ENCODE results near the gene GARIN5B. TPM values are rescaled to one million over a fixed set of nuclear protein-coding genes. Genes with fewer than 3 reads are reported as not detected.
A peak's percentile ranks its signal among the peaks of the same experiment; 100 is the strongest.

GARIN5B gene
- total and polyA plus RNA-seq, 12 donors, result not detected

GRCh38 chr19:55383279-55384130 is 20.4 kb upstream of the GARIN5B start:
- intact Hi-C loops (cut with DNase I), result loop anchor here in 1 of 2 donors (5.0 kb wide), 1 partner anchor 81 kb away; no protein-coding TSS in a partner anchor
- DNase-seq, result peak; percentile 49 to 84 (median 71)
- peaks cover 30 to 33% of the 10 kb centered on the region in 2 donors for H3K4me1 ChIP-seq (replicated peaks in 1 of 2)
- peak overlapping the region in 1 of 4 donors; percentile 85 for H3K4me3 ChIP-seq
- 4 to 21% (median 6%) methylated on average over 13 to 88 of the region's 88 CpGs for whole genome bisulfite sequencing, 4 donors
- no peaks in the 10 kb centered on the region for H3K9me3 ChIP-seq (replicated peaks in 1 of 3)
- H3K27me3 ChIP-seq, result no peaks in the 10 kb centered on the region
- peak in 2 of 6 experiments; percentile 20 to 38 for TF ChIP-seq CTCF (IDR thresholded peaks at IDR 0.05)
- TF ChIP-seq POLR2A (IDR thresholded peaks at IDR 0.05), result peak; percentile 45 to 67
- H3K27ac ChIP-seq, result peak overlapping the region in 3 of 5 donors; percentile 87 to 96 (median 95)
- peaks cover 0 to 16% of the 10 kb centered on the region in 2 donors for H3K36me3 ChIP-seq (replicated peaks in 1 of 2)

GRCh38 chr19:55382522-55383054 is 19.5 kb upstream of the GARIN5B start:
- DNase-seq, result no peak
- H3K36me3 ChIP-seq (replicated peaks in 1 of 2), result peaks cover 0 to 7% of the 10 kb centered on the region in 2 donors
- no peaks in the 10 kb centered on the region for H3K9me3 ChIP-seq (replicated peaks in 1 of 3)

GRCh38 chr19:55382013-55382412 is 19.0 kb upstream of the GARIN5B start:
- H3K27ac ChIP-seq, result no peak overlapping the region
- TF ChIP-seq CTCF (IDR thresholded peaks at IDR 0.05) (no peak), POLR2A (IDR thresholded peaks at IDR 0.05) (no peak)
- intact Hi-C loops (cut with DNase I), result loop anchor here in 1 of 2 donors (5.0 kb wide), 1 partner anchor 80 kb away; no protein-coding TSS in a partner anchor
- WGBS, 4 donors, result 96 to 99% (median 97%) methylated on average over 5 of the region's 5 CpGs
- peaks cover 0 to 1% of the 10 kb centered on the region in 2 donors for H3K36me3 ChIP-seq (replicated peaks in 1 of 2)
- H3K4me3 ChIP-seq, result no peak overlapping the region
- H3K4me1 ChIP-seq (replicated peaks in 1 of 2), result peaks cover 18 to 19% of the 10 kb centered on the region in 2 donors
- H3K27me3 ChIP-seq, result no peaks in the 10 kb centered on the region
- no peaks in the 10 kb centered on the region for H3K9me3 ChIP-seq (replicated peaks in 1 of 3)
- no peak for DNase-seq

More at GRCh38 chr19:55382522-55383054, 19.5 kb upstream of the GARIN5B start:
- intact Hi-C loops (cut with DNase I), result loop anchor here in 1 of 2 donors (5.0 kb wide), 1 partner anchor 80 kb away; no protein-coding TSS in a partner anchor
- H3K4me3 ChIP-seq, result no peak overlapping the region
- no peaks in the 10 kb centered on the region for H3K27me3 ChIP-seq
- 98 to 100% (median 100%) methylated on average over 3 of the region's 3 CpGs for WGBS, 4 donors
- H3K27ac ChIP-seq, result no peak overlapping the region
- no peak for TF ChIP-seq POLR2A (IDR thresholded peaks at IDR 0.05)
- TF ChIP-seq CTCF (IDR thresholded peaks at IDR 0.05), result no peak
- peaks cover 24 to 25% of the 10 kb centered on the region in 2 donors for H3K4me1 ChIP-seq (replicated peaks in 1 of 2)

- intact Hi-C loops (cut with DNase I), result no loop called here
Observed at GRCh38 chr19:55379174-55379573, 16.1 kb upstream of the GARIN5B start.

More at GRCh38 chr19:55379174-55379573, 16.1 kb upstream of the GARIN5B start:
- no peak for DNase-seq
- Histone ChIP-seq H3K27ac (no peak overlapping the region), H3K4me1 (replicated peaks in 1 of 2) (peaks cover 5 to 6% of the 10 kb centered on the region in 2 donors), H3K27me3 (peaks cover 13% of the 10 kb centered on the region), H3K4me3 (no peak overlapping the region), H3K36me3 (replicated peaks in 1 of 2) (no peaks in the 10 kb centered on the region), H3K9me3 (replicated peaks in 1 of 3) (no peaks in the 10 kb centered on the region)
- 73 to 82% (median 78%) methylated on average over 9 to 11 of the region's 11 CpGs for WGBS, 4 donors
- no peak for TF ChIP-seq POLR2A (IDR thresholded peaks at IDR 0.05)
- no peak for TF ChIP-seq CTCF (IDR thresholded peaks at IDR 0.05)

Measured in adrenal gland (tissue), 12 donors.